Coronary artery (tissue), 2 donors: ENCODE results near the gene FNDC1.

ENCODE experiments used
- DNase-seq: peaks from one replicate; pipeline ENCODE4 v3.0.0-alpha.2; 2017; ENCODE audit warnings: low spot score
- H3K27ac ChIP-seq, 2 donors: fragments of 200-600 bp; sonication (generic); one replicate each; pipeline ENCODE4 v1.5.1; 2016 to 2019
- H3K4me3 ChIP-seq: fragments of 200-600 bp; sonication (generic); 2 replicates; pipeline ENCODE4 v1.5.1; 2016; ENCODE audit warnings: mild to moderate bottlenecking, moderate library complexity
- CTCF ChIP-seq: fragments of 200-600 bp; sonication (generic); IDR thresholded peaks from one replicate; pipeline ENCODE4 v1.5.1; 2019; ENCODE audit warnings: antibody characterized with exemption

The FNDC1 gene

DNA sequence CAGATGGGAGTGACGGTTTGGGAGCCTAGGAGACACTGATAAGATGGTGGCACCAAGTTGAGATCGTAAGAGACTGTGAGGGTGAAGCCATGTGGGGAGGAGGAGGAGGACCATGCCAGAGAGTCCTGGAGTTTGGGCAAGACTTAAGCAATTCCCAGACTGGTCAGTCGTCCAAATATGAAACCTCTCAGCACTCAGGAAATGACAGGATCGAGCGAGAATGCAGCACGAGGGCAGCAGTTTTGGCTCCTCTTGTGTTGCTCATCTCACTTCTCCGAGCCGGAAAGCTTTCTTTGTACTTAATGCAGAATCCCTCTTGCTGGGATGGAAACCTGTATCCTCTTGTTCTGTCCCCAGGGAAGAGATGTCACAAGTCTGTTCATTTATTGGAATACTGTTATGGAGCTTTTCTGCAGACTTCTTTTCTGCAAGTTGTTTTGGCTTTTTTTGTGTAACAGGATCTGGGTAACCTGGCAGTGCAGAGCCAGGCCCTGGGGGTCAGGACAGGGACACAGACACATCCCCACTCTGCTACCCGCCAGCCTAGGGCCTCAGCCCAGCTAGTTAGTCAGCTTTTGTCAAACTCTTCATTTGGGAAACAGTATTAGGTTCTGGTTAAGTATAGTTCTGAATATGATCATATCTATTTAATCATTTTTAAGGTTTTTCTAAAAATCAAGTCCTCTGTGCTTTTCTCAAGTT, 34.3 kb downstream of the FNDC1 start:
- no peak overlapping the region for H3K4me3 ChIP-seq
- DNase-seq, result no peak
- TF ChIP-seq CTCF, result no peak
- H3K27ac ChIP-seq, result no peak overlapping the region

GRCh38 chr6:159204605-159205004, 35.4 kb downstream of the FNDC1 start:
- no peak overlapping the region for H3K27ac ChIP-seq
- TF ChIP-seq CTCF, result no peak
- no peak overlapping the region for H3K4me3 ChIP-seq
- no peak for DNase-seq

- no peak for TF ChIP-seq CTCF
- Histone ChIP-seq H3K27ac (no peak overlapping the region), H3K4me3 (no peak overlapping the region)
- DNase-seq, result no peak
Measured at GRCh38 chr6:159212028-159212427, 42.8 kb downstream of the FNDC1 start.

DNA sequence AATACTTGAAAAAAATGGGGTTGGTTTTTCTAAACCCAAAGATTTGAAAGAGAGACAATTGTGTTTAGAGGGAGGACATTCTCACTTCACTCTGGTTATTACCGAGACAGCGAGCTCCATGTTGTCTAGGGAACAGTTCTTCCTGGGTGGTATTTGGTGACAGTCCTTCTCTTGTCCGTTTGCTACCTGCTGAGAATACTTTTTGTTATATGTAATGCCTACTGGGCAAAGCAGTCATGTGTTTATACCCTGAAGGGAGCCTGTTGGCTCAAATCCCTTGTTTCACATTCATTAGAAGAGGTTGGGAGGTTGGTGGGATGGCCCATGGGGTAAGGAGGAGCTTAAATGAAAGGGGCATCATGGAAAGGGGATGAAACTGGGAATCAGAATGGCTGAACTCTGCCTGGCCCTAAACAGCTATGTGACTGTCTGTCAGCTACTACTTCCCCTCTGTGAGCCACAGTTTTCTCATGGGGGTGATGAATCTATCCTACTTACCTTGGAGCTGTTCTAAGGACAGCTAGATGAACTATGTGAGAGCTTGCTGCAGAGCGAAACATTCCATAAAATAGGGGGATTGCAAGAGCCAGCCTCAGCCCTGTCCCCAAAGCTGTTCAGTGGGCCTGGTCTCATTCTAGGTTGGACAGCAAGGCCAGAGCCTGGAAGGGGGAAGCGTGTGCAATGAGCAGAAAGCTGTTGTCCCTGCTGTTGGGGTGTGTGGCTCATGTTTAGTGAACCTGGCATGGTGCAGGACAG, 43.5 kb downstream of the FNDC1 start:
- no peak for TF ChIP-seq CTCF
- Histone ChIP-seq H3K27ac (no peak overlapping the region), H3K4me3 (no peak overlapping the region)
- DNase-seq, result no peak

DNA sequence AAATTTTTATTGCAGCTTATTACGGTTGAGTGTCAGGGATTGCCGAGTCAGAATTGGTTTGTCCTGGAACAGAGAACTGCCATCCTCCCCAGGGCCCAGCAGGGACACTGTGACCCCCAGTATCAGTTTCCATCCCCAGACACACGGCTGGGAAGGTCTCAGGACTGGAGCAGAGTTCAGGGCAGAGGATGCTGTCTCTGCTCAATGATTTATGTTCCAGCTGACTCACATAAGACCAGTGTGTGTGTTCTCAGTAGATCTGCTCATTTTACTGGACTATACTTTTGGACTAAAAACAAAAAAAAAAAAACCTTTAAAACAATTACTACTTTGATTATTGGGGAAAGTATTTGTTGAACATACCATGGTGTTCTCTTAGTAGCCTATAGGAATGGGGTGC, 44.2 kb downstream of the FNDC1 start:
- Histone ChIP-seq H3K27ac (no peak overlapping the region), H3K4me3 (no peak overlapping the region)
- no peak for DNase-seq
- no peak for TF ChIP-seq CTCF

GRCh38 chr6:159214281-159214680, 45.1 kb downstream of the FNDC1 start:
- H3K4me3 ChIP-seq, result no peak overlapping the region
- no peak overlapping the region for H3K27ac ChIP-seq
- DNase-seq, result no peak
- no peak for TF ChIP-seq CTCF
